ENCODE data around the gene RBP3. TPM values are rescaled to one million over a fixed set of nuclear protein-coding genes. Genes with fewer than 3 reads are reported as not detected.
A peak's percentile ranks its signal among the peaks of the same experiment; 100 is the strongest.

Gene RBP3
- total and polyA plus RNA-seq, 8 donors: 0.07 to 0.14 (median 0.09) TPM; not detected in 5

DNA sequence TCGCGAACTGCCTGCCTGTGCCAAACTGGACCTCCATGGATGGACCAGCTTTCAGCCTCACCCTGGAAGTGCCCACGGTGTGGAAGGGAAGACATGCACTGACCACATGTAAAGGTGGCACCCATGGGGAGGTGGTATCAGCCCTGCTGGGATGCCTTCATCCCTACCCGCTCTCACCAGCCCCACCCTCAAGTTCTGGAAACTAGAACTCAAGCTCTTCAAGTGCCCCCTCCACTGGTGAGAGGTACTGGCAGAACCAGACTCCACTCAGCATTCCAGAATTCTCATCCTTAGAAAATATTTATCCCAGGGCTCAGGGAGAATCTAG lies 30.0 kb downstream of the RBP3 start:
- no peak overlapping the region for H3K4me3 ChIP-seq
- no peak overlapping the region for H3K27ac ChIP-seq
- no peak for DNase-seq
- H3K36me3 ChIP-seq: no peaks in the 10 kb centered on the region
- H3K9me3 ChIP-seq: no peaks in the 10 kb centered on the region
- no peaks in the 10 kb centered on the region for H3K4me1 ChIP-seq
- ATAC-seq: peak; percentile 37
- TF ChIP-seq, protein P1, sequence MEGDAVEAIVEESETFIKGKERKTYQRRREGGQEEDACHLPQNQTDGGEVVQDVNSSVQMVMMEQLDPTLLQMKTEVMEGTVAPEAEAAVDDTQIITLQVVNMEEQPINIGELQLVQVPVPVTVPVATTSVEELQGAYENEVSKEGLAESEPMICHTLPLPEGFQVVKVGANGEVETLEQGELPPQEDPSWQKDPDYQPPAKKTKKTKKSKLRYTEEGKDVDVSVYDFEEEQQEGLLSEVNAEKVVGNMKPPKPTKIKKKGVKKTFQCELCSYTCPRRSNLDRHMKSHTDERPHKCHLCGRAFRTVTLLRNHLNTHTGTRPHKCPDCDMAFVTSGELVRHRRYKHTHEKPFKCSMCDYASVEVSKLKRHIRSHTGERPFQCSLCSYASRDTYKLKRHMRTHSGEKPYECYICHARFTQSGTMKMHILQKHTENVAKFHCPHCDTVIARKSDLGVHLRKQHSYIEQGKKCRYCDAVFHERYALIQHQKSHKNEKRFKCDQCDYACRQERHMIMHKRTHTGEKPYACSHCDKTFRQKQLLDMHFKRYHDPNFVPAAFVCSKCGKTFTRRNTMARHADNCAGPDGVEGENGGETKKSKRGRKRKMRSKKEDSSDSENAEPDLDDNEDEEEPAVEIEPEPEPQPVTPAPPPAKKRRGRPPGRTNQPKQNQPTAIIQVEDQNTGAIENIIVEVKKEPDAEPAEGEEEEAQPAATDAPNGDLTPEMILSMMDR (IDR thresholded peaks at IDR 0.05): no peak
- H3K27me3 ChIP-seq: peaks cover 4 to 30% of the 10 kb centered on the region in 2 donors
- intact Hi-C loops (cut with DNase I): no loop called here

DNA sequence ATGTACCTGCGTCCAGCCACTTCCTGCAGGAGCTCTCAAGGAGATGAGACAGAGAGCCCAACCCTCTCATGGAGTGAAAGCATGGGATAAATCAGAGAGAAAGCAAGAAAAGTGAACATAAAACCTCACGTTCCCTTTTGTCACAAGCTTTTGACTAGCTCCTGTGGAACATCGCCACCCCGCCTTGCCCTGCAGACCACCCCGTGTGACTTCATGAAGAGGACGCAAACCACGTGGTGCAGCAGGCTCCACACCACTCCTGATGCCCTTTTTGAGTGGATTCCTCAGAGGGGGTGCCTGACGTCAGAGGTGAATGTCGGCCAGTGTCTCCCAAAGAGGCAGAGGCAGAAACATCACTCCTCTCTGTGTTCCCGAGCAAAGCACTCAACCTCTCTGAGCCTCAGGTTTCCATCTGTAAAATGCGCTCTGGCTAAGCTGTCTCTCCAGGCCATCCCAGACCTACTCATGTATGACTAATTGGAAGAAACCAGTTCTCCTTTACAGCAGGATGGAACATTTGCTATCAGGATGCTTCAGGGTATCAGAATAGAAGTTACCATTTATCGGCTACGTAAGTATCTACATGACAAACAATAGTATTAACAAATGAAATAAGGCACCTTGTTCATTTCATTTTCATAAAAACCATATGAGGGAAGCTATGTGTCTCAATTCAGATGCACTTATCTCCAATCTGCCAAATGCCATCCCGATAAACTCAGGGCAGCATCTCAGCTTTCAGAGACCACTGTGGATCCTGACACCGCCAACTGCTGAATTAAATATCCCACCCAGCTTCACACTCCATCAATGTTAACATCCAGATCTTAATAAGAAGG lies 30.7 kb downstream of the RBP3 start:
- H3K4me3 ChIP-seq: no peak overlapping the region
- H3K27me3 ChIP-seq: peaks cover 4 to 37% of the 10 kb centered on the region in 2 donors
- H3K27ac ChIP-seq: no peak overlapping the region
- no peaks in the 10 kb centered on the region for H3K36me3 ChIP-seq
- peaks cover 2 to 4% of the 10 kb centered on the region in 2 donors for H3K4me1 ChIP-seq
- intact Hi-C loops (cut with DNase I): no loop called here
- ATAC-seq (no peak), DNase-seq (peak in 1 of 4 donors; percentile 48)
- TF ChIP-seq, protein P1 (IDR thresholded peaks at IDR 0.05): no peak
- H3K9me3 ChIP-seq: no peaks in the 10 kb centered on the region

DNA sequence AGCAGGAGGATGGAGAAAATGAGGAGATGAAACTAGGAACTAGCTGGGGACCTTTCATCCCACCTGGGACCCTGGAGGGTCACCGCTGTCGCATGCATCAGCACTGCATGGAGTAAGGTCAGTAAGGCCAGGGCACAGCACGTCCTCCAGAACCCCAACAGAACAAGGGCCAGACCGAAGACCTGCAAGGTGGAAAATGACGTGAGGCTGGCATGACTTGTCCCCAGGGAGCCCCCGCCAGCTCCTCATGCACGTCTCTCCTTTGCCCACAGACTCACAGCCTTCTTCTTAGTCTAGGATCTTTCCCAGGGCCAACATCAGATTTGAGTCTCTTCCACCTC lies 31.3 kb downstream of the RBP3 start:
- Histone ChIP-seq H3K27ac (no peak overlapping the region), H3K36me3 (no peaks in the 10 kb centered on the region), H3K27me3 (peaks cover 4 to 43% of the 10 kb centered on the region in 2 donors), H3K4me1 (peaks cover 4 to 8% of the 10 kb centered on the region in 2 donors), H3K9me3 (no peaks in the 10 kb centered on the region), H3K4me3 (no peak overlapping the region)
- TF ChIP-seq, protein P1 (IDR thresholded peaks at IDR 0.05): no peak
- DNase-seq (no peak), ATAC-seq (no peak)
- intact Hi-C loops (cut with DNase I): no loop called here

DNA sequence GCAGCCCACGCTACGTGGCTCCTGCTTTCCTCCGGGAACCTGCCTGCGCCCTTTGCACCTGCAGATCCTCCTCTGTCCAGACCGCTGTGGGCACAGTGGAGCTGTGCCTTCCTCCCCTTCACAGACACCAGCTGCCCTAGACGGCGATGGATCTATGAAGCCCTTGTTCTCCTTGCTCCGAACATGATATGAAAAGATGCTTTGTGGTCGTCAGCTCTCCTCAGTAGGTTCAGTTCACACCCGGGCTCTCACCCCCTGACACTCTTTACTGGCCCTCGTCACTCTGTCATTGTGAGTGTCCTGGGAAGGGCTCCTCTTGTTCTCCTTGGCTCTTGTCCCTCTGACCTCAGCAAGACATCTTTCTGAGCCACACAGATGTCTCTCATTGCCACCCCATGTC lies 31.7 kb downstream of the RBP3 start:
- no peak overlapping the region for H3K4me3 ChIP-seq
- no peak for ATAC-seq
- no peak overlapping the region for H3K27ac ChIP-seq
- H3K4me1 ChIP-seq: peaks cover 4 to 8% of the 10 kb centered on the region in 2 donors
- intact Hi-C loops (cut with DNase I): no loop called here
- H3K9me3 ChIP-seq: no peaks in the 10 kb centered on the region
- H3K27me3 ChIP-seq: peaks cover 4 to 48% of the 10 kb centered on the region in 2 donors
- no peak for DNase-seq
- TF ChIP-seq, protein P1 (IDR thresholded peaks at IDR 0.05): no peak
- H3K36me3 ChIP-seq: no peaks in the 10 kb centered on the region

DNA sequence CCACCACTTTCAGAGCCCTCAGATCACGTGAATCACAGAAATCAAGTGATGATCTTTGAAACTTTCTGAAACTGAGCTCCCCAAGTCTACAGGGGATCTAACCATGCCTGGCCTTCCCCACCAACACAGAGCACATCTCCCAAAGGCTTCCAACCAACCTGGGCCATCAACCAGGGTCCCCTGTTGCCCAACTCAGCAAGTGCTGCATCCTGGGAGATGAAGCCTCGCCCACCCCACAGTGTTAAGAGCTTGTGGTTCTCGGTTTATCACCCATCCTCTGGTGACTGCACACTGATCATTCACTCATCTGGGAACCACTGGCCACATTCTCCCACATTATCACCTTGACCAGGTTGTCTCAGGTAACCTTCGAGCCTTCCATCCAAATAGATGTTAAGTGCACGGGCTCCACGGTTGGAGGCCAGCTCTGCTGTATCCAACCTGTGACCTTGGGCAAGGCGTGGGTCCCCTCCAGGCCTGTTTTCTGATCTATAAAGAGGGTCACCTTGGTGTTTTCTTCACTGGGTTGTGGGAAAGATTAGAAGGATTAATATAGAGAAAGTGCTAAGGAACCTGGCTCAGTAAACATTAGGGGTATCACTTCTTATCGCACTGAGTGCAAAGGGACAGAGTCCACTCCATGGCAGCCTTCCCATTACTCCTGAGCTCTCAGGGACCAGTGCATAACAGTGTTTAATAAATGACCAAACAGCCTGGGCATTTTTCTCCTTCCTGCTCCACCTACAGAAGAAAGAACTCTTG lies 32.4 kb downstream of the RBP3 start:
- intact Hi-C loops (cut with DNase I): no loop called here
- Histone ChIP-seq H3K27ac (no peak overlapping the region), H3K36me3 (no peaks in the 10 kb centered on the region), H3K4me3 (no peak overlapping the region), H3K27me3 (peaks cover 4 to 48% of the 10 kb centered on the region in 2 donors), H3K4me1 (peaks cover 4 to 8% of the 10 kb centered on the region in 2 donors), H3K9me3 (no peaks in the 10 kb centered on the region)
- TF ChIP-seq, protein P1 (IDR thresholded peaks at IDR 0.05): no peak
- DNase-seq: no peak
- no peak for ATAC-seq
